Endodermal cell (in vitro differentiated cells): Measurements from ENCODE around the gene FAHD2A. TPM values are rescaled to one million over a fixed set of nuclear protein-coding genes. Genes with fewer than 3 reads are reported as not detected.
"Not testable (repeated sequence)": the region's sequence is repeated elsewhere in the genome, so short reads cannot be mapped to it uniquely, and the experiment has no call there.

ENCODE experiments used
- DNase-seq: peaks from one replicate; pipeline ENCODE4 v3.0.0-alpha.2; 2017
- H3K27ac ChIP-seq: 2 replicates; pipeline ENCODE4 v1.5.1; 2013; ENCODE audit warnings: mild to moderate bottlenecking, low read depth, low read length, moderate library complexity
- H3K27me3 ChIP-seq: 2 replicates; pipeline ENCODE4 v1.6.1; 2013; ENCODE audit warnings: mild to moderate bottlenecking, low read length, moderate library complexity; ENCODE audit not compliant: insufficient read depth, control insufficient read depth, poor library complexity, severe bottlenecking
- H3K36me3 ChIP-seq: 2 replicates; pipeline ENCODE4 v1.7.0; 2013; ENCODE audit warnings: mild to moderate bottlenecking, low read length, moderate library complexity; ENCODE audit not compliant: control insufficient read depth, insufficient read depth
- H3K4me1 ChIP-seq: one replicate; pipeline ENCODE4 v1.7.0; 2013; ENCODE audit warnings: low read length; ENCODE audit not compliant: control insufficient read depth, insufficient read depth
- H3K4me3 ChIP-seq: 2 replicates; pipeline ENCODE4 v1.5.1; 2013; ENCODE audit warnings: mild to moderate bottlenecking, low read length, moderate library complexity
- H3K9ac ChIP-seq: 2 replicates; pipeline ENCODE4 v1.6.1; 2013; ENCODE audit warnings: mild to moderate bottlenecking, low read length, moderate library complexity; ENCODE audit not compliant: poor library complexity, severe bottlenecking; ENCODE audit errors: extremely low read depth
- H3K9me3 ChIP-seq: 2 replicates; pipeline ENCODE4 v1.6.1; 2013; ENCODE audit warnings: mild to moderate bottlenecking, low read length, moderate library complexity; ENCODE audit not compliant: control insufficient read depth
- H3K27ac Mint-ChIP-seq: 2 replicates; pipeline ENCODE4 v1.8.0; 2020; ENCODE audit warnings: mixed read lengths
- H3K27me3 Mint-ChIP-seq: 2 replicates; pipeline ENCODE4 v1.8.0; 2021; ENCODE audit warnings: mild to moderate bottlenecking, mixed read lengths; ENCODE audit not compliant: insufficient read depth
- H3K36me3 Mint-ChIP-seq: 2 replicates; pipeline ENCODE4 v1.8.0; 2020; ENCODE audit warnings: low read depth, mixed read lengths
- H3K4me1 Mint-ChIP-seq: 2 replicates; pipeline ENCODE4 v1.8.0; 2020; ENCODE audit warnings: mixed read lengths
- H3K4me3 Mint-ChIP-seq: 2 replicates; pipeline ENCODE4 v1.8.0; 2020; ENCODE audit warnings: mild to moderate bottlenecking, moderate library complexity, mixed read lengths
- H3K9me3 Mint-ChIP-seq: 2 replicates; pipeline ENCODE4 v1.8.0; 2020; ENCODE audit warnings: mild to moderate bottlenecking, mixed read lengths
- CTCF ChIP-seq: fragments of 200-600 bp; sonication (generic); conservative IDR thresholded peaks from 2 replicates; pipeline ENCODE4 v1.5.0; 2021; ENCODE audit warnings: antibody characterized with exemption, mild to moderate bottlenecking
- WGBS, 2 experiments: methylation state at CpG; one replicate each; pipeline versions ENCODE4 v1.1.5 to v1.1.7; 2013; ENCODE audit warnings: missing lambda C conversion rate in 2 of 2, mixed read lengths in 1 of 2; ENCODE audit not compliant: insufficient coverage in 1 of 2, insufficient read length in 1 of 2; 5-methylcytosine and 5-hydroxymethylcytosine counted together
- total RNA-seq, 2 donors: library from RNA; stranded (reverse); fragmentation: NEBNext Ultra II Directional in 1 of 2; extraction: Animal tissue kit (Norgen Biotek cat#: 25700) in 1 of 2; gene quantifications; 2 replicates in 1 of 2; 3 replicates in 1 of 2; pipeline ENCODE4 v1.2.1, GENCODE V29; 2021

FAHD2A gene
- total RNA-seq, 2 donors from 2014 or later = 45.2 to 49.4 TPM

- Histone ChIP-seq H3K4me1 (no peaks in the 10 kb centered on the region), H3K9me3 (no peaks in the 10 kb centered on the region), H3K36me3 (no peaks in the 10 kb centered on the region), H3K9ac (no peak overlapping the region), H3K27ac (no peak overlapping the region), H3K27me3 (peaks cover 9% of the 10 kb centered on the region), H3K4me3 (no peak overlapping the region)
- WGBS, 2 experiments = 90 to 94% methylated on average over 9 to 22 of the region's 22 CpGs
- Mint-ChIP-seq H3K9me3 (peaks cover 6% of the 10 kb centered on the region), H3K4me1 (no peaks in the 10 kb centered on the region), H3K4me3 (no peak overlapping the region), H3K36me3 (no peaks in the 10 kb centered on the region), H3K27ac (no peak overlapping the region), H3K27me3 (peaks cover 28% of the 10 kb centered on the region)
- TF ChIP-seq CTCF = no peak
- peak; percentile 34 for DNase-seq
Observed at GRCh38 chr2:95353613-95354468, 48.7 kb upstream of the FAHD2A start.

GRCh38 chr2:95354469-95354901 is 48.0 kb upstream of the FAHD2A start:
- H3K27ac Mint-ChIP-seq = no peak overlapping the region
- H3K27me3 Mint-ChIP-seq = peaks cover 22% of the 10 kb centered on the region
- no peaks in the 10 kb centered on the region for H3K4me1 Mint-ChIP-seq
- Histone ChIP-seq H3K9me3 (no peaks in the 10 kb centered on the region), H3K27ac (no peak overlapping the region), H3K4me3 (no peak overlapping the region), H3K36me3 (no peaks in the 10 kb centered on the region), H3K27me3 (peaks cover 2% of the 10 kb centered on the region), H3K9ac (no peak overlapping the region), H3K4me1 (no peaks in the 10 kb centered on the region)
- peaks cover 6% of the 10 kb centered on the region for H3K9me3 Mint-ChIP-seq
- H3K4me3 Mint-ChIP-seq = no peak overlapping the region
- DNase-seq = peak; percentile 17
- no peaks in the 10 kb centered on the region for H3K36me3 Mint-ChIP-seq
- WGBS, 2 experiments = 91 to 92% methylated on average over 3 to 5 of the region's 5 CpGs
- TF ChIP-seq CTCF = no peak

GRCh38 chr2:95354925-95355324 is 47.6 kb upstream of the FAHD2A start:
- no peak overlapping the region for H3K4me3 ChIP-seq
- Mint-ChIP-seq H3K27me3 (peaks cover 18% of the 10 kb centered on the region), H3K27ac (no peak overlapping the region), H3K9me3 (peaks cover 6% of the 10 kb centered on the region), H3K4me1 (no peaks in the 10 kb centered on the region), H3K36me3 (no peaks in the 10 kb centered on the region), H3K4me3 (no peak overlapping the region)
- peak; percentile 22 for DNase-seq
- no peak overlapping the region for H3K9ac ChIP-seq
- 89 to 90% methylated on average over 6 to 7 of the region's 8 CpGs for WGBS, 2 experiments
- no peaks in the 10 kb centered on the region for H3K4me1 ChIP-seq
- no peak overlapping the region for H3K27ac ChIP-seq
- no peaks in the 10 kb centered on the region for H3K27me3 ChIP-seq
- no peak for TF ChIP-seq CTCF
- H3K9me3 ChIP-seq = no peaks in the 10 kb centered on the region
- no peaks in the 10 kb centered on the region for H3K36me3 ChIP-seq

GRCh38 chr2:95355486-95355885 is 47.0 kb upstream of the FAHD2A start:
- not testable (repeated sequence) for H3K27ac ChIP-seq, H3K4me3 Mint-ChIP-seq, DNase-seq, H3K4me1 Mint-ChIP-seq, H3K36me3 Mint-ChIP-seq, H3K36me3 ChIP-seq, H3K27ac Mint-ChIP-seq, H3K4me1 ChIP-seq, H3K9me3 Mint-ChIP-seq, H3K9me3 ChIP-seq, H3K4me3 ChIP-seq, H3K27me3 ChIP-seq, H3K9ac ChIP-seq
- H3K27me3 Mint-ChIP-seq = peaks cover 16% of the 10 kb centered on the region
- 95 to 100% methylated on average over 1 to 2 of the region's 5 CpGs for WGBS, 2 experiments
